ENCODE measurements around the gene JARID2.

JARID2 gene
- total RNA-seq: 77.5 reads per million, percentile 77 among the genes with 10 or more reads in this experiment

GRCh38 chr6:15245361-15246216, at the start of gene JARID2:
JARID2 (plus strand) TSS chr6:15246069; CDS start chr6:15246540, 471 bp downstream.
- DNase-seq: peak; percentile 95

- no peak for DNase-seq
Measured at GRCh38 chr6:15200087-15200486, 45.8 kb upstream of the JARID2 start.

GRCh38 chr6:15205321-15205720, 40.5 kb upstream of the JARID2 start:
- no peak for DNase-seq

GRCh38 chr6:15206887-15207286, 39.0 kb upstream of the JARID2 start:
- DNase-seq: no peak

GRCh38 chr6:15207923-15208322, 37.9 kb upstream of the JARID2 start:
- no peak for DNase-seq

- DNase-seq: no peak
Measured at GRCh38 chr6:15213838-15214400, 31.9 kb upstream of the JARID2 start.

GRCh38 chr6:15218401-15218800, 27.5 kb upstream of the JARID2 start:
- DNase-seq: no peak

GRCh38 chr6:15220062-15220461, 25.8 kb upstream of the JARID2 start:
- DNase-seq: no peak

GRCh38 chr6:15227827-15228318, 18.0 kb upstream of the JARID2 start:
- DNase-seq: no peak

- DNase-seq: no peak
Measured at GRCh38 chr6:15230827-15231226, 15.0 kb upstream of the JARID2 start.

GRCh38 chr6:15232836-15233510, 12.9 kb upstream of the JARID2 start:
- no peak for DNase-seq

- no peak for DNase-seq
Measured at GRCh38 chr6:15234068-15234758, 11.7 kb upstream of the JARID2 start.

- no peak for DNase-seq
Measured at GRCh38 chr6:15239616-15240364, 6.1 kb upstream of the JARID2 start.

- DNase-seq: no peak
Measured at GRCh38 chr6:15242503-15242902, 3.4 kb upstream of the JARID2 start.

- DNase-seq: no peak
Measured at GRCh38 chr6:15242937-15243614, 2.8 kb upstream of the JARID2 start.

GRCh38 chr6:15243910-15244619, 1.8 kb upstream of the JARID2 start:
- DNase-seq: no peak

- peak; percentile 60 for DNase-seq
Measured at GRCh38 chr6:15244620-15245360, 1.1 kb upstream of the JARID2 start.

- no peak for DNase-seq
Measured at GRCh38 chr6:15246217-15246665, 372 bp downstream of the JARID2 start.

GRCh38 chr6:15246666-15247499, 1.0 kb downstream of the JARID2 start:
- DNase-seq: peak; percentile 23
